Adipocyte (in vitro differentiated cells): ENCODE data around the gene BLID.

Experiments used
- DNase-seq: peaks from one replicate; pipeline ENCODE4 v3.0.0-alpha.2; 2015; ENCODE audit warnings: low read depth
- H3K27me3 ChIP-seq: replicated peaks from 2 replicates; pipeline ENCODE4 v1.7.0; 2013; ENCODE audit warnings: mild to moderate bottlenecking, low read length, moderate library complexity; ENCODE audit not compliant: control insufficient read depth, insufficient read depth
- H3K36me3 ChIP-seq: 2 replicates; pipeline ENCODE4 v1.7.0; 2013; ENCODE audit warnings: low read length, mild to moderate bottlenecking, moderate library complexity; ENCODE audit not compliant: control insufficient read depth, insufficient read depth, severe bottlenecking
- H3K4me1 ChIP-seq: 2 replicates; pipeline ENCODE4 v1.7.0; 2013; ENCODE audit warnings: mild to moderate bottlenecking, low read length, moderate library complexity; ENCODE audit not compliant: control insufficient read depth, insufficient read depth
- H3K4me3 ChIP-seq: 2 replicates; pipeline ENCODE4 v1.7.0; 2013; ENCODE audit warnings: mild to moderate bottlenecking, low read length, moderate library complexity
- H3K9ac ChIP-seq: 2 replicates; pipeline ENCODE4 v1.7.0; 2013; ENCODE audit warnings: mild to moderate bottlenecking, low read length, moderate library complexity
- H3K9me3 ChIP-seq: 2 replicates; pipeline ENCODE4 v1.7.0; 2013; ENCODE audit warnings: mild to moderate bottlenecking, low read length, moderate library complexity; ENCODE audit not compliant: control insufficient read depth

Gene BLID

GRCh38 chr11:122094836-122095235, 21.2 kb downstream of the BLID start:
- no peak for DNase-seq
- no peaks in the 10 kb centered on the region for H3K9me3 ChIP-seq
- H3K9ac ChIP-seq: peak overlapping the region; percentile 99
- peaks cover 54% of the 10 kb centered on the region for H3K4me1 ChIP-seq
- no peaks in the 10 kb centered on the region for H3K27me3 ChIP-seq
- H3K4me3 ChIP-seq: peak overlapping the region; percentile 97
- H3K36me3 ChIP-seq: peaks cover 43% of the 10 kb centered on the region

- Histone ChIP-seq H3K36me3 (peaks cover 54% of the 10 kb centered on the region), H3K4me3 (peak overlapping the region; percentile 97), H3K27me3 (no peaks in the 10 kb centered on the region), H3K4me1 (peaks cover 65% of the 10 kb centered on the region), H3K9ac (peak overlapping the region; percentile 99), H3K9me3 (no peaks in the 10 kb centered on the region)
- DNase-seq: peak; percentile 76
These were observed 22.2 kb downstream of the BLID start for GRCh38 chr11:122093731-122094275.

- Histone ChIP-seq H3K4me3 (peak overlapping the region; percentile 97), H3K9me3 (no peaks in the 10 kb centered on the region), H3K36me3 (peaks cover 70% of the 10 kb centered on the region), H3K4me1 (peaks cover 84% of the 10 kb centered on the region), H3K9ac (peak overlapping the region; percentile 35), H3K27me3 (no peaks in the 10 kb centered on the region)
- no peak for DNase-seq
These were observed 24.2 kb downstream of the BLID start for GRCh38 chr11:122091835-122092234.

GRCh38 chr11:122089111-122089510, 26.9 kb downstream of the BLID start:
- H3K4me1 ChIP-seq: peaks cover 91% of the 10 kb centered on the region
- no peaks in the 10 kb centered on the region for H3K9me3 ChIP-seq
- H3K36me3 ChIP-seq: peaks cover 66% of the 10 kb centered on the region
- H3K9ac ChIP-seq: peak overlapping the region; percentile 52
- peak overlapping the region; percentile 24 for H3K4me3 ChIP-seq
- H3K27me3 ChIP-seq: no peaks in the 10 kb centered on the region
- DNase-seq: no peak

GRCh38 chr11:122085712-122086111, 30.3 kb downstream of the BLID start:
- H3K36me3 ChIP-seq: peaks cover 36% of the 10 kb centered on the region
- H3K4me3 ChIP-seq: peak overlapping the region; percentile 28
- no peak for DNase-seq
- no peaks in the 10 kb centered on the region for H3K9me3 ChIP-seq
- peaks cover 79% of the 10 kb centered on the region for H3K4me1 ChIP-seq
- H3K9ac ChIP-seq: peak overlapping the region; percentile 73
- H3K27me3 ChIP-seq: no peaks in the 10 kb centered on the region

- peak; percentile 87 for DNase-seq
- Histone ChIP-seq H3K9ac (peak overlapping the region; percentile 73), H3K27me3 (no peaks in the 10 kb centered on the region), H3K4me3 (peak overlapping the region; percentile 28), H3K36me3 (peaks cover 31% of the 10 kb centered on the region), H3K9me3 (no peaks in the 10 kb centered on the region), H3K4me1 (peaks cover 75% of the 10 kb centered on the region)
These were observed 30.8 kb downstream of the BLID start for GRCh38 chr11:122085264-122085663.

GRCh38 chr11:122082205-122082604, 33.8 kb downstream of the BLID start:
- H3K36me3 ChIP-seq: peaks cover 7% of the 10 kb centered on the region
- no peak overlapping the region for H3K4me3 ChIP-seq
- H3K4me1 ChIP-seq: peaks cover 45% of the 10 kb centered on the region
- H3K9ac ChIP-seq: no peak overlapping the region
- no peaks in the 10 kb centered on the region for H3K9me3 ChIP-seq
- no peak for DNase-seq
- H3K27me3 ChIP-seq: no peaks in the 10 kb centered on the region

GRCh38 chr11:122081073-122081472, 34.9 kb downstream of the BLID start:
- no peaks in the 10 kb centered on the region for H3K27me3 ChIP-seq
- peak overlapping the region; percentile 3 for H3K9ac ChIP-seq
- peak; percentile 66 for DNase-seq
- peaks cover 7% of the 10 kb centered on the region for H3K36me3 ChIP-seq
- H3K4me1 ChIP-seq: peaks cover 34% of the 10 kb centered on the region
- no peaks in the 10 kb centered on the region for H3K9me3 ChIP-seq
- no peak overlapping the region for H3K4me3 ChIP-seq

GRCh38 chr11:122077459-122077858, 38.6 kb downstream of the BLID start:
- no peak for DNase-seq
- Histone ChIP-seq H3K4me3 (no peak overlapping the region), H3K27me3 (no peaks in the 10 kb centered on the region)

GRCh38 chr11:122076512-122077120, 39.4 kb downstream of the BLID start:
- Histone ChIP-seq H3K36me3 (peaks cover 7% of the 10 kb centered on the region), H3K9me3 (no peaks in the 10 kb centered on the region), H3K9ac (no peak overlapping the region), H3K4me3 (no peak overlapping the region), H3K4me1 (peaks cover 20% of the 10 kb centered on the region), H3K27me3 (no peaks in the 10 kb centered on the region)
- DNase-seq: no peak

More at GRCh38 chr11:122077459-122077858, 38.6 kb downstream of the BLID start:
- no peak overlapping the region for H3K9ac ChIP-seq
- peaks cover 7% of the 10 kb centered on the region for H3K36me3 ChIP-seq
- H3K9me3 ChIP-seq: no peaks in the 10 kb centered on the region
- peaks cover 29% of the 10 kb centered on the region for H3K4me1 ChIP-seq

GRCh38 chr11:122075016-122075415, 41.0 kb downstream of the BLID start:
- no peaks in the 10 kb centered on the region for H3K27me3 ChIP-seq
- no peak overlapping the region for H3K9ac ChIP-seq
- DNase-seq: no peak
- H3K4me1 ChIP-seq: peaks cover 22% of the 10 kb centered on the region
- H3K9me3 ChIP-seq: no peaks in the 10 kb centered on the region
- H3K4me3 ChIP-seq: no peak overlapping the region
- peaks cover 7% of the 10 kb centered on the region for H3K36me3 ChIP-seq

- Histone ChIP-seq H3K36me3 (peaks cover 7% of the 10 kb centered on the region), H3K27me3 (no peaks in the 10 kb centered on the region), H3K4me3 (no peak overlapping the region), H3K9me3 (no peaks in the 10 kb centered on the region), H3K4me1 (peaks cover 30% of the 10 kb centered on the region), H3K9ac (no peak overlapping the region)
- DNase-seq: no peak
These were observed 42.0 kb downstream of the BLID start for GRCh38 chr11:122074022-122074421.
